NCI-H2196 treated with DMSO at 0.1 percent for 48 hours (cell line): ENCODE results near the gene NAP1L3.

Experiments used
- DNase-seq: peaks from one replicate; lab custom pipeline; 2025; ENCODE audit not compliant: unreplicated experiment; lab: John Stamatoyannopoulos, UW

The NAP1L3 gene

GRCh38 chrX:93673056-93673868 is at the start of gene NAP1L3:
Gene NAP1L3 (minus strand): TSS chrX:93673578. CDS start chrX:93673304, 274 bp downstream.
- DNase-seq = no peak

GRCh38 chrX:93711076-93711475 is 37.7 kb upstream of the NAP1L3 start:
- DNase-seq = no peak

GRCh38 chrX:93703701-93704100 is 30.3 kb upstream of the NAP1L3 start:
- DNase-seq = no peak

GRCh38 chrX:93695981-93696380 is 22.6 kb upstream of the NAP1L3 start:
- no peak for DNase-seq

- DNase-seq = no peak
These were observed 492 bp upstream of the NAP1L3 start, which contains the start of gene FAM133A for GRCh38 chrX:93673869-93674271. Gene FAM133A (plus strand): TSS chrX:93674206. CDS start chrX:93709420, 35,214 bp downstream.

- DNase-seq = no peak
These were observed 12.8 kb downstream of the NAP1L3 start for GRCh38 chrX:93660575-93660974.

- no peak for DNase-seq
These were observed 24.0 kb downstream of the NAP1L3 start for GRCh38 chrX:93649381-93649780.

GRCh38 chrX:93637591-93637990 is 35.8 kb downstream of the NAP1L3 start:
- no peak for DNase-seq
